Left ventricle myocardium inferior (tissue), 1 donor: ENCODE measurements around the gene DNLZ. TPM values are rescaled to one million over a fixed set of nuclear protein-coding genes. Genes with fewer than 3 reads are reported as not detected.
A peak's percentile ranks its signal among the peaks of the same experiment; 100 is the strongest.

ENCODE experiments used
- DNase-seq: peaks from one replicate; pipeline ENCODE4 v3.0.0-alpha.2; 2020
- H3K27ac ChIP-seq: fragments of 200-600 bp; replicated peaks from 2 replicates; pipeline ENCODE4 v1.8.0; 2021
- H3K27me3 ChIP-seq: fragments of 200-600 bp; 2 replicates; pipeline ENCODE4 v1.8.0; 2021; ENCODE audit warnings: low read depth
- H3K36me3 ChIP-seq: fragments of 200-600 bp; 2 replicates; pipeline ENCODE4 v1.8.0; 2021
- H3K4me1 ChIP-seq: fragments of 200-600 bp; 2 replicates; pipeline ENCODE4 v1.8.0; 2021
- H3K4me3 ChIP-seq: fragments of 200-600 bp; 2 replicates; pipeline ENCODE4 v1.8.0; 2021; ENCODE audit warnings: mild to moderate bottlenecking, moderate library complexity
- H3K9me3 ChIP-seq: fragments of 200-600 bp; replicated peaks from 2 replicates; pipeline ENCODE4 v1.8.0; 2021
- CTCF ChIP-seq: fragments of 200-600 bp; IDR thresholded peaks from 2 replicates; pipeline ENCODE4 v1.8.0; 2021; ENCODE audit warnings: antibody characterized with exemption, mild to moderate bottlenecking, borderline replicate concordance
- intact Hi-C: fragments of 100-400 bp; cut with micrococcal nuclease; formaldehyde crosslinking; loops from one replicate; pipeline ENCODE4 v1.11.0; 2022
- total RNA-seq: library from RNA; stranded (reverse); fragmentation: NEBNext Ultra II Directional; extraction: Animal tissue kit (Norgen Biotek cat#: 25700); gene quantifications from one replicate; pipeline ENCODE4 v1.2.1, GENCODE V29; 2021
- donor health status: DM: no; HTN: yes; CAD: no; lungs with severe emphysema.

The DNLZ gene
- total RNA-seq, 1 donor from 2014 or later: 37.6 TPM

- Histone ChIP-seq H3K4me3 (no peak overlapping the region), H3K9me3 (no peaks in the 10 kb centered on the region), H3K4me1 (peaks cover 70% of the 10 kb centered on the region), H3K27me3 (no peaks in the 10 kb centered on the region), H3K36me3 (peaks cover 22% of the 10 kb centered on the region), H3K27ac (peak overlapping the region; percentile 99)
- no peak for TF ChIP-seq CTCF
- DNase-seq: no peak
- intact Hi-C loops: no loop called here
These were observed 5.5 kb downstream of the DNLZ start for GRCh38 chr9:136358016-136358415.

GRCh38 chr9:136357202-136357725, 6.3 kb downstream of the DNLZ start:
- H3K4me3 ChIP-seq: no peak overlapping the region
- peaks cover 22% of the 10 kb centered on the region for H3K36me3 ChIP-seq
- no peak for DNase-seq
- TF ChIP-seq CTCF: no peak
- no peaks in the 10 kb centered on the region for H3K9me3 ChIP-seq
- intact Hi-C loops: no loop called here
- H3K27ac ChIP-seq: peak overlapping the region; percentile 16
- no peaks in the 10 kb centered on the region for H3K27me3 ChIP-seq
- H3K4me1 ChIP-seq: peaks cover 70% of the 10 kb centered on the region

- Histone ChIP-seq H3K4me3 (peak overlapping the region; percentile 57), H3K27ac (peak overlapping the region; percentile 76)
These were observed 7.7 kb downstream of the DNLZ start for GRCh38 chr9:136355616-136356557.

GRCh38 chr9:136354592-136355085, 8.9 kb downstream of the DNLZ start:
- Histone ChIP-seq H3K36me3 (peaks cover 29% of the 10 kb centered on the region), H3K27me3 (no peaks in the 10 kb centered on the region), H3K4me3 (peak overlapping the region; percentile 64), H3K27ac (peak overlapping the region; percentile 93), H3K9me3 (no peaks in the 10 kb centered on the region), H3K4me1 (peaks cover 48% of the 10 kb centered on the region)
- intact Hi-C loops: no loop called here
- peak; percentile 76 for DNase-seq
- no peak for TF ChIP-seq CTCF

More at GRCh38 chr9:136355616-136356557, 7.7 kb downstream of the DNLZ start:
- H3K4me1 ChIP-seq: peaks cover 56% of the 10 kb centered on the region
- H3K27me3 ChIP-seq: no peaks in the 10 kb centered on the region
- no peak for TF ChIP-seq CTCF
- H3K9me3 ChIP-seq: no peaks in the 10 kb centered on the region
- no peak for DNase-seq
- intact Hi-C loops: no loop called here
- peaks cover 22% of the 10 kb centered on the region for H3K36me3 ChIP-seq

- intact Hi-C loops: no loop called here
These were observed 9.6 kb downstream of the DNLZ start for GRCh38 chr9:136353757-136354488.

More at GRCh38 chr9:136353757-136354488, 9.6 kb downstream of the DNLZ start:
- DNase-seq: no peak
- Histone ChIP-seq H3K36me3 (peaks cover 31% of the 10 kb centered on the region), H3K27me3 (no peaks in the 10 kb centered on the region), H3K4me3 (peak overlapping the region; percentile 64), H3K27ac (peak overlapping the region; percentile 93), H3K9me3 (no peaks in the 10 kb centered on the region), H3K4me1 (peaks cover 48% of the 10 kb centered on the region)
- no peak for TF ChIP-seq CTCF
